NCI-H82 (cell line): Measurements from ENCODE around the gene SMS.

Experiments
- DNase-seq: peaks from one replicate; lab custom pipeline; 2025; lab: John Stamatoyannopoulos, UW

SMS gene

DNA sequence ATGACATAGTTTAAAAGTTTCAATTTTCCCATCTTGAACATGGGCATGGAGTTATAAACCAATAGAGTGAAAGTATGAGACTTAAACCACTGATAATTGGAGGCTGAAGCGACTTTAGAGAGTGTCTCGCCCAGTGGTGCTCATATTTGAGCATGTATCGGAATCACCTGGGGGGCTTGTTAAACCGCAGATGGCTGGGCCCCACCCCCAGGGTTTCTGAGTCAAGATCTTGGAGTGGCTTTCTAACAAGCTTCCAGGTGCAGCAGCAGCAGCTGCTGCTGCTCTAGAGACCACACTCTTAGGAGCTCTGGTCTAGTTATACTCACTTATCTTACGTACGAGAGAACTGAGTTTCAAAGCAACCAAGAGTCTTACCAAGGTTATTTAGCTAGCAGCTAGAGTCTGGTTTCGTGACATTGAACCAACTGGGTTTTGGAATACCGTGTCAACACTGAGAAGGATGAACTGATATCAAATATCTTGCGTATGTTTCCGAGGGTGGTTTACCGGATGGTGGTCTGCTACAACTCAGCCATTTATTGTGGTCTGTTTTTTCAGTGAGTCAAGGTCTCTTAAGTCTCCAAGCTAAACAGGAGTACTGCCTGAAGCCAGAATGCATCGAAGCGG lies 97.5 kb downstream of the SMS start:
- DNase-seq = no peak

DNA sequence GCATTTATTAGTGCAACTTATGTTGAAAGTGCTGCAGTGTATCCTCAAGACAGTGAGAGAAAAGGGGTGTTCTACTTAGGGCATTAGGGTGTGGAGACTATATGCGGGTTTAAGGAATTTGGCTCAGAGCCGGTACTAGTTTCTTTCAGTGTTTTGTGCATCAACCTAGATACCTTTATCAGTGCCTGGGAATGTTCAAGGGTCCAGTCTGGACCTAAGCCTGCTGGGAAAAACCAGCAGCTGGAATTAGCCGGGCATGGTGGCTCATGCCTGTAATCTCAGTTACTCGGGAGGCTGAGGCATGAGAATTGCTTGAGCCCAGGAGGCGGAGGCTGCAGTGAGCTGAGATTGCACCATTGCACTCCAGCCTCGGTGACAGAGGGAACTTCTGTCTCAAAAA lies 99.0 kb downstream of the SMS start:
- no peak for DNase-seq

DNA sequence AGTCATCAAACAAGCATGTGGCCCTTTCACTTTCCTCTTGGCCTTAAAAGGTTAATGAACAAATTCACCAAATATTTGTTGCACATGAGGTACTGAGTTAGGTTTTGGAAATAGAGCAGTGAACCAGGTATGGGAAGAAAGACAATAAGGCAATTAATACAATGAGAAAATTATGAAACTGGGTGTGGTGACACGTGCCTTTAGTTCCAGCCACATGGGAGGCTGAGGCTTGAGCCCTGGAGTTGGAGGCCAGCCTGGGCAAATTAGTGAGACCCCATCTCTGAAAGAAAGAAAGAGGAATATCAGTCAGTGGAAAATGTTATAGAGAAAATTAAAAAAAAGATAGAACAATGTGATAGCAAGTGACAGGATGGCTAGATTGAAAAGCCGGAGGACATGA lies 99.7 kb downstream of the SMS start:
- DNase-seq = no peak

DNA sequence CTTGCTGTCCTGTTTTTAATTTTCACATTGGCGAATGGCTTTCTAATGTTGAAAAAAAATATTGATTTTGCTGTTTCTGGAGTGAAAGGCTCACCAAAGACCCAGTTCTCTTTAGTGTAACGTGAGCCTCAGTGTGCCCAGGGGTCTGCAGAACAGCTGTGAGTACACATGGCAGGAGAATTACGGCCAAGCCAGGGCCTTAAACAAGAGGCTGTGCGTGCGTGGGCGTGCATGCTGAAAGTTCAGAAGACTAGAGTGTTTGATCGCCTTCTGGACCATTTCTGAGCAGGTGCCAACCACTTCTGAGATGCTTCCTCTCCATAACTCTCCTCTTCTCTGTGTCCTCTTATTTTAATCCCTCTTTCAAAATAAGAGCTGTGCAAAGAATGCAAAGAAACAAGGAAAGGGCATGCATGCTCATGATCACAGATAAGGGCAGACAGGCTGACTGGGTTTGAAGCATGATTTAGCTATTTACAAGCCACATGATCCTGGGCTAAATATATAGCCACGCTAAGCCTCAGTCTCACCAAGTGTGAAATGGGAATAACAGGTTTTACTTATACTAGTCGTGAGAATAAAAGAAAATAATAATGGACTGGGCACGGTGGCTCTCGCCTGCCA lies 101.5 kb downstream of the SMS start:
- no peak for DNase-seq

DNA sequence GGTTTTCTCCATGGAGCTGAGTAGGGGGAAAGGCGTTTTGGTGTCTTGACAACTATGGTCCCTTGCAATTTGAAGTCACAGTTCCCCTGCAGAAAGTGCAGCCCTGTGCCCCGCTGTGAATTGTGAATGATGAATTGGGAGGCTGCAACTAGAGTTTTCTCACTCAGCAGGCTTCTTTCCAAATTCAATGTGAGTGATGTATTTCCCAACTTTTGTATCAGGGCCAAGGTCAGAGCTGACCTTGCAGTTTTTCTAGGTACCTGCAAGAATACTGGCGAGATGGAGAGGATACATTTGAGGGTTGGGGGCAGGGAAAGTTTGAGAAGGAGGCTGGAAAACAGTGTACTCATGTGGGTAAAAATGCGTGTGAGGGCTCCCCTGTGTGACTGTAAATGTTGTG lies 103.4 kb downstream of the SMS start:
- DNase-seq = no peak
